Measurements from ENCODE around the gene APELA.

DNA sequence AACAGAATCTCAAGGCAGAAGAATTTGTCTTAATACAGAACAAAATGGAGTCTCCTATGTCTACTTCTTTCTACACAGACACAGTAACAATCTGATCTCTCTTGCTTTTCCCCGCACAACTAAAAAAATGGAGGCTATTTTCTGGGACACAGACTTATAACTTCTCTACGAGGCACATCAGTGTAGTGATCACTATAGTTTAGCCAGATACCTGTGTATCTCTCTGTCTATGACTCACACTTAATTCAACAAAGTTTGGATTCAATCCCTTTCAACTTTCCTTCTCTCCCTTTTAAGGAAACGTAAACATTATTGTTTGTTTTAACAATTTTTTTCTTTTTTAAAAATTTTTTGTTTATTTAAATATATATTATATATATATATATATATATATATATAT is 29.4 kb downstream of the APELA start:
- TF ChIP-seq, protein P1, sequence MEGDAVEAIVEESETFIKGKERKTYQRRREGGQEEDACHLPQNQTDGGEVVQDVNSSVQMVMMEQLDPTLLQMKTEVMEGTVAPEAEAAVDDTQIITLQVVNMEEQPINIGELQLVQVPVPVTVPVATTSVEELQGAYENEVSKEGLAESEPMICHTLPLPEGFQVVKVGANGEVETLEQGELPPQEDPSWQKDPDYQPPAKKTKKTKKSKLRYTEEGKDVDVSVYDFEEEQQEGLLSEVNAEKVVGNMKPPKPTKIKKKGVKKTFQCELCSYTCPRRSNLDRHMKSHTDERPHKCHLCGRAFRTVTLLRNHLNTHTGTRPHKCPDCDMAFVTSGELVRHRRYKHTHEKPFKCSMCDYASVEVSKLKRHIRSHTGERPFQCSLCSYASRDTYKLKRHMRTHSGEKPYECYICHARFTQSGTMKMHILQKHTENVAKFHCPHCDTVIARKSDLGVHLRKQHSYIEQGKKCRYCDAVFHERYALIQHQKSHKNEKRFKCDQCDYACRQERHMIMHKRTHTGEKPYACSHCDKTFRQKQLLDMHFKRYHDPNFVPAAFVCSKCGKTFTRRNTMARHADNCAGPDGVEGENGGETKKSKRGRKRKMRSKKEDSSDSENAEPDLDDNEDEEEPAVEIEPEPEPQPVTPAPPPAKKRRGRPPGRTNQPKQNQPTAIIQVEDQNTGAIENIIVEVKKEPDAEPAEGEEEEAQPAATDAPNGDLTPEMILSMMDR (IDR thresholded peaks at IDR 0.05; ENCODE audit: low read length), result no peak
- TF ChIP-seq EZH2 (optimal IDR thresholded peaks at IDR 0.05; ENCODE audit: low read depth, low read length), result no peak
- no peak for TF ChIP-seq EZH2phosphoT487 (IDR thresholded peaks at IDR 0.05; ENCODE audit: low read length)

Data from MM.1S (cell line).